ENCODE results near the gene CLCNKA.

DNA sequence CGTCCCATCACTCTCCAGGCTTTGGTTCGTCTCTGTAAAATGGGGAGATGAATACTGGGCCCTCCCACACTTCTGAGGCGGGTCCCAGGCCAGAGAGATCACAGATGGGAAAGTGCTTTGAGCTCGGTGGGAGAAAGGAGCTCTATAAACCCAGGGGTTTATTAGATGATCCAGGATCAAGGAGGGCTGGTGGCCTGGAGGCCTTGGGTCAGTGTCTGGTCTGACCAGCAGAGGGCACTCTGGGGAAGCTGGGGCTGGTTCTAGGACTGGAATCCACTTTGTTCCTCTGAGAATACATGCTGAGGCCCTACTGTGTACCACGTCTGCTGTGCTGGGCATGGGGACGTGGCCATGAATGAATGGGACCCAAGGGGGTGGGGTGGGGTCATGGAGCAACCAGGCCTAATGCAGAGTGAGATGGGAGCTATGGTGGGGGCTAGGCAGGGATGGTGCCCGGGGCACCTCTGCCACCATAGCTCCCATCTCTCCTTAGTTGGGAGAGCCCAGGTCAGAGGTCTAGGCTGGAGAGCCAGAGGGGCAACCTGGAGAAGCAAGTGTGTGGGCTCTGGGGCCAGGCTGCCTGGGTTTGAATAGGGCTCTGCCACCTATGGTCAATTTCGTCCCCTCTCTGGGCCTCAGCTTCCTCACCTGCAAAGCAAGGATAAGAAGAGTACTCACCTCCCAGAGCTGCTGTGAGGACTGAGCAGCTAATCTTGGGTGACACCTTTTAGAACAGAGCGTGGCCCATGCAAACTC lies 60.6 kb downstream of the CLCNKA start:
- TF ChIP-seq, protein P1, sequence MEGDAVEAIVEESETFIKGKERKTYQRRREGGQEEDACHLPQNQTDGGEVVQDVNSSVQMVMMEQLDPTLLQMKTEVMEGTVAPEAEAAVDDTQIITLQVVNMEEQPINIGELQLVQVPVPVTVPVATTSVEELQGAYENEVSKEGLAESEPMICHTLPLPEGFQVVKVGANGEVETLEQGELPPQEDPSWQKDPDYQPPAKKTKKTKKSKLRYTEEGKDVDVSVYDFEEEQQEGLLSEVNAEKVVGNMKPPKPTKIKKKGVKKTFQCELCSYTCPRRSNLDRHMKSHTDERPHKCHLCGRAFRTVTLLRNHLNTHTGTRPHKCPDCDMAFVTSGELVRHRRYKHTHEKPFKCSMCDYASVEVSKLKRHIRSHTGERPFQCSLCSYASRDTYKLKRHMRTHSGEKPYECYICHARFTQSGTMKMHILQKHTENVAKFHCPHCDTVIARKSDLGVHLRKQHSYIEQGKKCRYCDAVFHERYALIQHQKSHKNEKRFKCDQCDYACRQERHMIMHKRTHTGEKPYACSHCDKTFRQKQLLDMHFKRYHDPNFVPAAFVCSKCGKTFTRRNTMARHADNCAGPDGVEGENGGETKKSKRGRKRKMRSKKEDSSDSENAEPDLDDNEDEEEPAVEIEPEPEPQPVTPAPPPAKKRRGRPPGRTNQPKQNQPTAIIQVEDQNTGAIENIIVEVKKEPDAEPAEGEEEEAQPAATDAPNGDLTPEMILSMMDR (IDR thresholded peaks at IDR 0.05): peak; percentile 80 to 96 (median 88)
- no peak for TF ChIP-seq POLR2A (IDR thresholded peaks at IDR 0.05)

All from right lobe of liver (tissue), 4 donors.